Tibial nerve (tissue), 3 donors: Measurements from ENCODE around the gene RAB6D.

Experiments used
- POLR2A ChIP-seq, 2 donors: fragments of 450-650 bp; IDR thresholded peaks; one replicate each; pipeline ENCODE4 v1.6.1; 2017; ENCODE audit warnings: antibody characterized with exemption in 2 of 2, mild to moderate bottlenecking in 2 of 2, moderate library complexity in 2 of 2
- TF ChIP-seq, protein P1 (sequence below), 5 experiments: fragments of 200-600 bp in 3 of 5; fragments of 450-650 bp in 2 of 5; sonication (generic) in 3 of 5; IDR thresholded peaks; one replicate each; pipeline ENCODE4 v1.5.1; 2016 to 2019; ENCODE audit warnings: antibody characterized with exemption in 5 of 5, mild to moderate bottlenecking in 3 of 5, moderate library complexity in 2 of 5

DNA sequence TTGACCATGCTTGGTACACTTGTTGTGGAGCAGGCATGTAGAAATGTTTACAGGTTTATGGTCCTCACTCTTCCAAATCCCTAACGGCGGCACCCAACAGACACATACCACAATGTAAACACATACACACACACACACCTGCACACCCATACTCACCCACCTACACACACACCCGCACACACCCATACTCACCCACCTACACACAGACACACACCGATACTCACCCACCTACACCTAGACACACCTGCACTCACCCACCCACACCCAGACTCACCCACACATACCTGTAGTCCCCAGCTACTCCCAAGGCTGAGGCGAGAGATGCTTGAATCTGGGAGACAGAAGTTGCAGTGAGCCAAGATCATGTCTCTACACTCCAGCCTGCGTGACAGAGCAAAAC is 1.5 kb upstream of the RAB6D start:
- TF ChIP-seq, protein P1, sequence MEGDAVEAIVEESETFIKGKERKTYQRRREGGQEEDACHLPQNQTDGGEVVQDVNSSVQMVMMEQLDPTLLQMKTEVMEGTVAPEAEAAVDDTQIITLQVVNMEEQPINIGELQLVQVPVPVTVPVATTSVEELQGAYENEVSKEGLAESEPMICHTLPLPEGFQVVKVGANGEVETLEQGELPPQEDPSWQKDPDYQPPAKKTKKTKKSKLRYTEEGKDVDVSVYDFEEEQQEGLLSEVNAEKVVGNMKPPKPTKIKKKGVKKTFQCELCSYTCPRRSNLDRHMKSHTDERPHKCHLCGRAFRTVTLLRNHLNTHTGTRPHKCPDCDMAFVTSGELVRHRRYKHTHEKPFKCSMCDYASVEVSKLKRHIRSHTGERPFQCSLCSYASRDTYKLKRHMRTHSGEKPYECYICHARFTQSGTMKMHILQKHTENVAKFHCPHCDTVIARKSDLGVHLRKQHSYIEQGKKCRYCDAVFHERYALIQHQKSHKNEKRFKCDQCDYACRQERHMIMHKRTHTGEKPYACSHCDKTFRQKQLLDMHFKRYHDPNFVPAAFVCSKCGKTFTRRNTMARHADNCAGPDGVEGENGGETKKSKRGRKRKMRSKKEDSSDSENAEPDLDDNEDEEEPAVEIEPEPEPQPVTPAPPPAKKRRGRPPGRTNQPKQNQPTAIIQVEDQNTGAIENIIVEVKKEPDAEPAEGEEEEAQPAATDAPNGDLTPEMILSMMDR (IDR thresholded peaks at IDR 0.05), result no peak
- TF ChIP-seq POLR2A (IDR thresholded peaks at IDR 0.05), result no peak
